HG02623 (cell line): ENCODE results near the gene CORO2A.

ENCODE experiments used
- ATAC-seq: cut with Tn5 transposase; IDR thresholded peaks from one replicate; pipeline ENCODE4 v1.9.1; 2021; ENCODE audit warnings: moderate library complexity; ENCODE audit not compliant: unreplicated experiment

The CORO2A gene, protein sequence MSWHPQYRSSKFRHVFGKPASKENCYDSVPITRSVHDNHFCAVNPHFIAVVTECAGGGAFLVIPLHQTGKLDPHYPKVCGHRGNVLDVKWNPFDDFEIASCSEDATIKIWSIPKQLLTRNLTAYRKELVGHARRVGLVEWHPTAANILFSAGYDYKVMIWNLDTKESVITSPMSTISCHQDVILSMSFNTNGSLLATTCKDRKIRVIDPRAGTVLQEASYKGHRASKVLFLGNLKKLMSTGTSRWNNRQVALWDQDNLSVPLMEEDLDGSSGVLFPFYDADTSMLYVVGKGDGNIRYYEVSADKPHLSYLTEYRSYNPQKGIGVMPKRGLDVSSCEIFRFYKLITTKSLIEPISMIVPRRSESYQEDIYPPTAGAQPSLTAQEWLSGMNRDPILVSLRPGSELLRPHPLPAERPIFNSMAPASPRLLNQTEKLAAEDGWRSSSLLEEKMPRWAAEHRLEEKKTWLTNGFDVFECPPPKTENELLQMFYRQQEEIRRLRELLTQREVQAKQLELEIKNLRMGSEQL

DNA sequence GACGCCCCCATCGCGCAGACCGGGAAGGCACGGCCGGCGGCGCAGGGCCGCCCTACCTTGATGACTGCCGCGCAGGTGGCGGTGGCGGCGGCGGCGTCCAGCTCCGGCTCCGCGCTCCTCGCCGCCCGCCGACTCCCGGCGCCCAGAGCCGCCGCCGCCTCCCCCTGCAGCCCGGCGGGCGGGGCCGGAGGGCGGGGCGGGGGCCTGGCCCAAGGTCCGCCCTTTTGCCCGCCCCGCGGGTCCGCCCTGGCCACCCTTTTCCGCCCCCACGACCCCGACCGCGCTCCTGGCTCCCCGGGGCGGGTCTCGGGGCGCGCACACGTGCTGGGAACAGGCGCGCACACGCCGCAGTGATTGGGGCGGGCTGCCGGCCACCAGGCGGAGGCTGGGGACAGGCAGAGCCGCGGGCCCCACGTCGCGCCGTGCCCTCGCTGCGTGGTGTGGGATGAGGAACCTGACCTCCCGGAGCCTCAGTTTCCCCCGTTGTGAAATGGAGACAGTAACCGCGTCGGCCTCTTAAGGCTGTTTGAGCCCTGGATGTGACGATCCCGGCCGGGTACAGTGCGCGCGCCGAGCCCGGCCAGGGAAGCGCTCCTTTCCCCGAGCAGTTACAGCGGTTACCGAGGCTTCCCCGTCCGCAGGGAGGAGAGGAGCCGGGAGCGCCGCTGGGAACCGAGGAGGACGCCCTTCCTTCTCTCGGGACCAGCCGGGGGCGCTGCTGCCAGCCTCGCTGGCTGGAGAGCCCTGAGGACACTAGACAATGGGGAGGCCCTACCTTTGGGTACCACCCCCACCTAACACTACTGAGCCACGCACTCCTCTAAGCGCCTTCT lies at the start of gene CORO2A:
Gene CORO2A, minus strand, starts transcription at position 135 of the 833 bp plus-strand sequence. CDS start 34,977 bp downstream, outside the sequence.
- peak; percentile 53 for ATAC-seq

DNA sequence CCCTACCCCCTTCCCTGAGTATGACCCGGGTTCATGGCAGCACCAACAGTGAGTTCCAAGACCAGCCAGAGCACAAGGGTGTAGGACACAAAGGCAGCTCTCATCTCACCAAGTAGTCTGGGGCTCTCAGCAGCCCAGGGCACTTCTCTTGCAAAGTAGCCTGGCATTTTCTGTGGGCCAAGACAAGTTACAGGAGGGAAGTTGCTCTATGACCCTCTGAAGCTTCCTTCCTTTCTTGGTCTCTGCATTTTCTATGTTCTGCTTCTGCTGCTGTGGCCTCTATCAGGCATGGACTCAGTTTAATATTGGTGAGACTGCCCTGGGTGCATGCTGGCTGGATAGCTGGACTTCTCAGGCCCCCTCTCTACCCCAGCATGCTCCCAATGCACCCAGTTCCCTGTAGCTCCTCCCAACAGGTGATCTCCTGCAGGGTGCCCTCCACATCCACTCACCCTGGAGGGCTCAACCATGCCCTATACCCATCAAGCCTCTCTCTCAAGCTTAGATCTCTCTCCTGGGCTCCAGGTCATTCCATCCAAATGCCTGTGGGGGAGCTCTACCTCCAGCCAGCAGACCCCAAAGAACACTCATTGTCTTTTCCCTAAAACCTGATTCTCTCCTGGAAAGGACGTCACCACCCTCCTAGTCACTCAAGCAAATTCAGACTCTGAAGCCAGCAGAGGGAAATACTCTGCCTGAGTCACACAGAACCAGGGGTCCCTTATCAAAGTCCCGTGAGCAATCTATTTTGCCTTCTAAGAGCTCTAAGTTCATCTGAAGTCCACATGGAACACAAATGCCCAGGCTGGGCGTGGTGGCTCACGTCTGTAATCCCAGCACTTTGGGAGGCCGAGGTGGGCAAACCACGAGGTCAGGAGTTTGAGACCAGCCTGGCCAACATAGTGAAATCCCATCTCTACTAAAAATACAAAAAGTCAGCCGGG lies 49.2 kb upstream of the CORO2A start:
- no peak for ATAC-seq

DNA sequence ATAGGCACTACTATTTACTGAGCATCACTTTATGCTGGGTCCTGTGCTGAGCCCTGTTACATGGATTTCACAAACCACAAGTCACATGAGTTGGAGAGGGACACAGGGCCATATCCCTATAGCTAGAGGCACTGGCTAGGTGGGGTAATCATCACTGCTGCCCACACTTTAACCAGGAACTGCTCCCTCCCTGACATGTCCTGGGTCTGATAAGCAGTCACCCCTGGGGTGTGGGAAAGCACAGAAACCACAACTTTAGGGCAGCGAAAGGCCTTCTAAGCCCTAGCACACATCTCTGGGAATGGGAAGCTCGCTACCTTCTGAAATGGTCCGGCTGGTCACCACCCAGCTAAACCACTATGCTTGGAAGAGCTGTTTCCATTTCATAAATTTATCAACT lies 48.0 kb upstream of the CORO2A start:
- ATAC-seq: no peak

DNA sequence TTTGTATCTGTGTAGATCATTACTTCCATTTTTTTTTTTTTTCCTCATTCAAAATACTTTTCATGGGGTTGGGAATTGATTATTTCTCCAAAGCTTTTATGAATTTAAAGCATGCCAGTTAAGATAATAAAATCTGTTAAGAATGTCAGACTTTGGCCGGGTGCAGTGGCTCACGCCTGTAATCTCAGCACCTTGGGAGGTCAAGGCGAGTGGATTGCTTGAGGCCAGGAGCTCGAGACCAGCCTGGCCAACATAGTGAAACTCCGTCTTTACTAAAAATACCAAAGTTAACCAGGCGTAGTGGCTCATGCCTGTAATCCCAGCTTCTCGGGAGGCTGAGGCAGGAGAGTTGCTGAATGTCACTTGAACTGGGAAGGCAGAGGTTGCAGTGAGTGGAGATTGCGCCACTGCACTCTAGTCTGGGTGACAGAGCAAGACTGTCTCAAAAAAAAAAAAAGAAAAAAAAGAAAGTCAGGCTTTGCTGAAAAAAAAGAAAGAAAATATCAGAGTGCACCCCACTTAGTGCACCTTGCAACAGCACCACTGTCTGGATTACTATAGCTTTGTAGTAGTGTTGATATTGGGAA lies 44.6 kb upstream of the CORO2A start:
- ATAC-seq: no peak

DNA sequence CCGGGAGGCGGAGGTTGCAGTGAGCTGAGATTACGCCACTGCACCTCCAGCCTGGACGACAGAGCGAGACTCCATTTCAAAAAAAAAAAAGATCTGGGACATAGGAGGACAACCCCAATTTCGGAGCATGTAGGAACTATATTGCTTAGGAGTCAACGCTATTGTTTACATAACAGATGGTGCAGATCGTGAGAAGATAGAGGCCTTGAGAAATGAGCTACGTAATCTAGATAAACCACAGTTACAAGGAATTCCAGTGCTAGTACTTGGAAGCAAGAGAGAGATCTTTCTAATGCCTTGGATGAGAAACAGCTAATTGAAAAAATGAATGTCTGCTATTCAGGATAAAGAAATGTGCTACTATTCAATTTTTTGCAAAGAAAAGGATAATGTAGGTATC lies 42.7 kb upstream of the CORO2A start:
- no peak for ATAC-seq

DNA sequence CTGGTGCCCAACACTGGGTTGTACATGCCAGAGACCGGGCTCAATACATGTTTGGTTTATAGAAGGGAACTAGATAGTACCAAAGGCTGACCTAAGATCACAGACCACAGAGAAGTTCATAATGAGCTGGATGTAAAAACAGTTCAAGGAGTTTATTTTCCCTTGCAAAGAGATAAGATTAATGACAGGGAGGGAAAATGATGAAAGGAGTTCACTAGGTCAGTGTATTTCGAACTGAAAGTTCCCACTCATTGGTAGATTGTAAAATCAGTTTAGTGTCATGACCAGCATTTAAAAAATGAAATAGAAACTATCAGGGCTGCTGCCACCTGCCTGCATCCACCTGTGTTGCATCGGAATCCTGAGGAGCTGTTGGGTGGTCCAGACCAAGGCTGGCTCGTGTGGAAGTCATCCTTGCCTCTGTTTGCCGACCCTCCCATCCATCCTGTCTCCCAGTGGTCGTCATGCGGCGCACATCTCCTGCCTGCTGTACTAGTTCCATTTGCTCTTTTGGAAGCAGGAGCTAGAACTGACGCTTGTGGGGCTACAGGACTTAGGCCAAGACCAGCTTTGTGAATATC lies 41.9 kb upstream of the CORO2A start:
- no peak for ATAC-seq

DNA sequence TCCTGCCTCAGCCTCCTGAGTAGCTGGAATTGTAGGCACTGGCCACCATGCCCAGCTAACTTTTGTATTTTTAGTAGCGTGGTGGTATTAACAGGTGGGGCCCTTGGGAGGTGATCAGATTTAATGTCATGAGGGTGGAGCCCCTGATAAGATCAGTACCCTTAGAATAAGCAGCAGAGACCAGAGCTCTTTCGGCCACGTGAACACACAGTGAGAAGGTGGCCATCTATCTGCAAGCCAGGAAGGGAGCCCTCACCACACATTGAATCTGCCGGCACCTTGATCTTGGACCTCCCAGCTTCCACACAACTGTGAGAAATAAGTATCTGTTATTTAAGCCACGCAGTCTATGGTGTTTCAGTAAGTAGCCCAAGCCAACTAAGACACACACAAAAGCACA lies 40.5 kb upstream of the CORO2A start:
- ATAC-seq: no peak

DNA sequence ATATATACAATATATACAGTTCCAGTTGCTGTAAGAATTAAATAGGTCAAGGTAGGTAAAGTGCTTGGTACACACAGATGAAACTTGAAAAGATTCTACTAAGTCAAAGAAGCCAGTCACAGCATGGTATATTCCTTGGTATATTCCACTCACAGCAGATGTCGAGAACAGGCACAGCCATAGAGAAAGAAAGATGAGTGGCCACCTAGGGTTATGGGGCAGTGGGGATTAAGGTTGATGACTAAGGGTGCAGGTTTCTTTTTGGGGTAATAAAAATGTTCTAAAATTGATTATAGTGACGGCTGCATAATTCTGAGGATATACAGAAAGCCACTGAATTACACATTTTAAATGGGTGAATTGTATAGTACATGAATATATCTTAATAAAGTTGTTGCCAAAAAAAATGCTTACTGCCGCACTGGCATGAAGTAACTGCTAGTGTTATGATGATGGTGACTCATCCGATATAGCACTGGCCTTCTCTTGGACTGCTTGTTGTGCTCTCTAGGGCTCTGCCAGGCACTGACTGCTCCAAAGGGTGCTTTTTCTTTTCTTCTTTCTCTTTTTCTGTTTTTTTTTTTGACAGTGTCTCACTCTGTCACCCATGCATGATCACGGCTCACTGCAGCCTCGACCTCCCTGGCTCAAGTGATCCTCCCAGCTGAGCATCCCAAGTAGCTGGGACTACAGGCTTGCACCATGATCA lies 39.5 kb upstream of the CORO2A start:
- ATAC-seq: no peak

DNA sequence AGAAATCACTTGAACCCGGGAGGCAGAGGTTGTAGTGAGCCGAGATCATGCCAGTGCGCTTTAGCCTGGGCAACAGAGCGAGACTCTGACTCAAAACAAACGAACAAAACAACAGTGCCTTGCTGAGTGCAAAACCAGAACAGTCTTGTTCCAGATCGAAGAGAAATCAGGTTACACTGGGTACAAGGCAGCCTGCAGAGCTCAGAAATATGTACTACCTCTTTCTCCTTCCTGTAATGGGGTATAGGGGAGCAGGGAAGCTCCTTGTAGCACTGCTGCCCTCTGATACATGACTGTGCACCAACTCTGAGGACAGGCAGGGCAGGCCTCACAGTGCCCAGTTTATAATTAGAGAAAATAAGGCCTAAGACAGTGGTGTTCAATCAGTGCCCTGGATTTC lies 38.4 kb upstream of the CORO2A start:
- ATAC-seq: no peak

DNA sequence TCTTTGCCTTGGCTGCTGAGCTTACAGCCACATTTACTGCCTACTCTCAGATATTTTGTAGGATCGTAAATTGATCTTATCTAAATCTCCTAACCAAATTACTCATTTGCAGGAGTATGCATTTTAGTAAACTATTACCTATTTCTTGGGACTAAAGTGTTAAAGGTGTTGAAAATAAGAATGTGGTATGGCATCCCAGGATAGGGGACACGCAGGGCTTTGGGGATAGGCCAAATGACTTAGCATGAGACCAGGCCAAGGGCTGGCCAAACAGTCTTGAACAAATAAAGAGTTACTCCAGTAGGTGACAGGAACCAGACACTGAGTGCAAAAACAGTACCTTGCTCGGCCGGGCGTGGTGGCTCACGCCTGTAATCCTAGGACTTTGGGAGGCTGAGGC lies 37.9 kb upstream of the CORO2A start:
- no peak for ATAC-seq

DNA sequence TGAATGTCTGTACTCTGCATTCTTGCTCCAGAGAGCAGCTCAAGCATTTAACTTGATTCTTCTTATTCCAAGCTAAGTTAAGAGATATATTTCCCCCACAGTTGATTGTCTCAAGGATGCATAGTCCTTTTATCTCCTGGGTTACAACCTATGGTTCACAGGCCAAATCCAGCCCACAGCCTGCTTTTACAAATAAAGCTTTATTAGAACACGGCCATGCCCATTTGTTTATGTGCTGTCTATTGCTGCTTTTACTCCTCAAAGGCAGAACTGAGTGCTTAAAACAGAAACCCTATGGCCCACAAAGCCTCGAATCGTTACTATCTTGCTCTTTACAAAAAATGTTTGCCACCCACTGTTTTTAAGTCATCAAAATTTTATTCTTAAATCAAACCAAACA lies 37.2 kb upstream of the CORO2A start:
- ATAC-seq: no peak

DNA sequence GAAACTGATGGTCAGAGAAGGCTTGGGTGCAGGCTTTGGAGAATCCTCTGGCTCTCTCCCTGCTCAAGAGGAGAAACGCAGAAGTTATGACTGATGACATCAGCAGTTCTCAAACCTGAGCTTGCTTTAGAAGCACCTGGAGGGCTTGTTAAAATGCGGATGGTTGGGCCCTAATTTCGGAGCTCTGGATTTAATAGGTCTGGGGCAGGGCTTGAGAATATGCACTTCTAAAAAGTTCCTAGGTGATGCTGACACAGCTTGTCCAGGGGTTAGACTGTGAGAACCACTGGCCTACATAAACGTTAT lies 36.6 kb upstream of the CORO2A start:
- no peak for ATAC-seq

DNA sequence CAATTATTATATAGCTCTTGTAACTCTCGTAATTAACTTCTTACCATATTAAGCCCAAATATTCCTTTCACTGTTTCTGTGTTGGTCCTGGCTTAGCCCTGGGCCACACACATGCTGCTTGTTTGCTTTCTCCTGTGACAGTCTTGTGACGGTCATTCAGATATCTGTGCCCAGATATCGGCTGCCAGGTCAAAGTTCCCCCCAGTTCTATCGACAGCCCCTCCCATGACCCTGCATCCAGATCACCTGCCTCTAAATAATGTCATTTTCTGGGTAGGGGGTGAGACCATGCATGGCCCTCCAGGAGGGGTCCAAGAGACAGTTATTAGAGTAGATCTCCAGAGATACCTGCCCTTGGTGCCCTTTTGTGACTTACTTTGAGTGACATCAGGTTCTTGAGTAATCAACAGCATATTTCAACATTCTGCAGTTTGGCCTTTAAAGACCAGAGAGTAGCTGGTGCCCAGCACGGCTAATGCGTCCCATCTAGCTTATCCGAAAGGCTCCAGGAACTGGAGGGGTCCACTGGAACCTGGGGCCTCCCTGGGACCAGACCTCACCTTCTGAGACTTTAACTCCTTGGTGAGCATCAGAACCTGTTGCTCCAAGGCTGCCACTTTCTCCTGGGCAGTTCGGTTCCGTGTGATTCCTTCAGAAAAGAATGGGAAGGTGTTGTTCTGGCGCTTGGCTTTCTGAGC lies 36.1 kb upstream of the CORO2A start:
- ATAC-seq: no peak

DNA sequence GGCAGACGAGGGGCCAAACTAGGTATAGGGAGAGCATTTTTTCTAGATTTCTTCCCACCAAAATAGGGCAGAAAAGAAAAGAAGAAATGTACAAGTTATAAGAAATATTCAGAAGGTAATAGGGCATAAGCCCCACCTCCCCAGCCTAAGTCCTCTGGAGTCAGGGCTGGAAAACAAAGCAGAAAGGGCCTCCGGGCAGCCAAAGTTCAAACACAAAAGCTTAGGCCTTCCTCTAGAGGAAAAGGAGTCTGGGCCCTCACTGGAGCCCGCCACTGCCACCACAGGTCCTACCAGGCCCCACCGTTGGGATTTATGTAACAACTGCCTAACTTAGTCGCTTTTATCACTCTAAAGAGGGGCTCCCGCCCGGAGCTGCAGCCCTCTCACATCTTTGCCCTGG lies 35.4 kb upstream of the CORO2A start:
- no peak for ATAC-seq

DNA sequence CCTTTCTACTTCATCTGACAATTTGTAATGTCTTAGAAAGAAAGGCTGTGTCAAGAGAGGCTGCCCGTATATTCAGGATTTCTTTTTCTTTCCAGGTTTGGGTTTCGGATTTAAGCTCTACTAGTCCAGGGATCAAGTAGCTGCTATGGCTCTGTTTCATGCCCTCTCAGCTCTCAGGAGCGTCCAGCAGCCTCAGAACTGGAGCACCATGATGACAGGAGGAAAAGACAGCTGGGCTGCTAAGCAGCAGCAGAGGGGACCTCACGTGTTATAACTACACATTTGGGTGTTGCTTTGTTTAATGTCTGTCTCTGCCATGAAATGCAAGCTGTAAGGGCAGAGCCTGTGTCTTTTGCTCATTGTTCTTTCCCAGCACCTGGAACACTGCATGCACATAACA lies 34.5 kb upstream of the CORO2A start:
- ATAC-seq: no peak

DNA sequence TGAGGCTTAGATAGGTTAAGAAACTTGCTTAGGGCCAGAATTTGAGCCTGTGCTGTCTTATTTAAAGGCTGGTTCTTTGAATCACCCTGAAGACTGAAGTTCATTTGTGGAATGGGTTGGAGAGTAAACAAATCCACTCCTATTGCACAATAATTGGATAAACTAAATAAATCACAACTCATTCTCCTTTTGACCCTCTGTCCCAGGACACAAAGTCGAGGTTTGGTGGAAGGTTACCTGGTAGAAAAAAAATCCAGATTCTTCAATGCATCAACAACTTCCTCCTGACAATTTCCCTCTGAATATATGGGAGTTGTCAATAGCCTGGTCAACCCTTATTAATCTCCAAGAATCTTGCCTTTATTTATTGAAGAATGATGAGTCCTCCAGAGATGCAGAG lies 34.1 kb upstream of the CORO2A start:
- no peak for ATAC-seq

DNA sequence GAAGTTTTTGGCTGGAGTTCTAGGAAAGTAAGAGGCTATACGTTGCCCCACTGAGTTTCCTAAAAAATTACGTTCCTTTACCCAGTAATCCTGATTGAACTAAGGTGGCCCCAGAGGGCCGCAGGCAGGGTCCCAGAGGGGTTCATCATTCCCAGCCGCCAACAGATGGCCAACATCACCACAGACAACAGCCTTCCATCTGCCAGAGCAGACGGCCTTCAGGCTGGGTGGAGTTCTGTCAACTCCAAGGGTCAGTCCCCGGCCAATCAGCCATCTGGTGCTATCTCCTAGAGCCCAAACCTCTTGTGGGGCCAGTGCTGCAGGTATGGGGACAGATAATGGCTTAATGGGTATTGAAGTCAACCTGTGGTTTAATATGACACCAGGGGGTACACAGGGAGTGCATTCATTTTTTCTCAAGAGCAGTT lies 32.6 kb upstream of the CORO2A start:
- no peak for ATAC-seq

DNA sequence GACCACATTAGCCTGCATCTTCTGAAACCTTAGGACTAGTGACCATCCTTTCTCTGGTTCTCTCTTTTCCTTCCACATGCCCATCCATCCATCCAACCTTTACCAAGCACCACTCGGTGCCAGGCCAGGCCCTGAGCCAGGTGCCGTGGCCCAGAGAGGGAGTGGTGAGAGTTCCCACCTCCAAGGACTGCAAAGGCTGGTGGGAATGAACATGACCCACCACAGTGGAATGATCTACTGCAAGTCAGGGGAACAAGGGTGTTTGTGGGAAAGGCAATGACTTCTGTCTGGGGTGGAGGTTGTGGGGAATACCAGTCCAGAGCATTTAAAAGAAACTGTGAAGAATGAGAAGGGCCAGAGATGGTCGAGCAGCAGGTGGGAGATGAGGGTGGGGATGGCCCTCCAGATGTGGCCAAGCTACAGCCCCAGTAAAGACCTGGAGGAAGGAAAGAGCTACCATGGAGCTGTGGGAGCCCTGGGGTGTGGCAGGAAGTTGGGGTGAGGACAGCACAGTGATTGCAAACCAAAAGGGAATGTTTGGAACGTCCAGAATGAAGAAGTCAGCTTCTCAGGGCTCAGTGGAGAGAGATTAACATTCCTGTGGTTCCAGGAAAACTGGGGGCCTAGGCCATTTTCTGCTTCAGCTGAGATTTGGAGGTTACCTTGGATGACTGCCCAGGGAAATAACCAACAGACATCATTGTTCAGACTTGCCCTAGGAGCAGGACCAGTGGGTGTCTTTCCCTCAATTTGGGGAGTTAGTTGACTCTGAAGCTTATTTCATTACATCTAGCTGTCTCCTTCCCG lies 30.7 kb upstream of the CORO2A start:
- no peak for ATAC-seq
